ENCODE data around the gene RIMBP2.

The RIMBP2 gene

GRCh38 chr12:130571089-130571488, 145.0 kb downstream of the RIMBP2 start:
- in situ Hi-C loops (cut with MboI; ENCODE audit: low pct_unique_long_range_greater_than_20kb, low sequenced_read_pairs): no loop called here
- DNase-seq: no peak

GRCh38 chr12:130569521-130569920, 146.6 kb downstream of the RIMBP2 start:
- no peak for DNase-seq
- in situ Hi-C loops (cut with MboI; ENCODE audit: low pct_unique_long_range_greater_than_20kb, low sequenced_read_pairs): no loop called here

GRCh38 chr12:130568501-130568900, 147.6 kb downstream of the RIMBP2 start:
- in situ Hi-C loops (cut with MboI; ENCODE audit: low pct_unique_long_range_greater_than_20kb, low sequenced_read_pairs): no loop called here
- no peak for DNase-seq

GRCh38 chr12:130568041-130568440, 148.1 kb downstream of the RIMBP2 start:
- in situ Hi-C loops (cut with MboI; ENCODE audit: low pct_unique_long_range_greater_than_20kb, low sequenced_read_pairs): no loop called here
- no peak for DNase-seq

GRCh38 chr12:130566446-130567155, 149.5 kb downstream of the RIMBP2 start:
- in situ Hi-C loops (cut with MboI; ENCODE audit: low pct_unique_long_range_greater_than_20kb, low sequenced_read_pairs): no loop called here
- no peak for DNase-seq

GRCh38 chr12:130565189-130565588, 150.9 kb downstream of the RIMBP2 start:
- in situ Hi-C loops (cut with MboI; ENCODE audit: low pct_unique_long_range_greater_than_20kb, low sequenced_read_pairs): no loop called here
- DNase-seq: no peak

GRCh38 chr12:130563323-130563722, 152.8 kb downstream of the RIMBP2 start:
- in situ Hi-C loops (cut with MboI; ENCODE audit: low pct_unique_long_range_greater_than_20kb, low sequenced_read_pairs): no loop called here
- no peak for DNase-seq

- in situ Hi-C loops (cut with MboI; ENCODE audit: low pct_unique_long_range_greater_than_20kb, low sequenced_read_pairs): no loop called here
- no peak for DNase-seq
These were observed 153.4 kb downstream of the RIMBP2 start for GRCh38 chr12:130562716-130563115.

GRCh38 chr12:130560321-130560720, 155.8 kb downstream of the RIMBP2 start:
- in situ Hi-C loops (cut with MboI; ENCODE audit: low pct_unique_long_range_greater_than_20kb, low sequenced_read_pairs): no loop called here
- no peak for DNase-seq

GRCh38 chr12:130559806-130560205, 156.3 kb downstream of the RIMBP2 start:
- in situ Hi-C loops (cut with MboI; ENCODE audit: low pct_unique_long_range_greater_than_20kb, low sequenced_read_pairs): no loop called here
- no peak for DNase-seq

- in situ Hi-C loops (cut with MboI; ENCODE audit: low pct_unique_long_range_greater_than_20kb, low sequenced_read_pairs): no loop called here
- DNase-seq: no peak
These were observed 158.0 kb downstream of the RIMBP2 start for GRCh38 chr12:130557886-130558765.

GRCh38 chr12:130557201-130557600, 158.9 kb downstream of the RIMBP2 start:
- no peak for DNase-seq
- in situ Hi-C loops (cut with MboI; ENCODE audit: low pct_unique_long_range_greater_than_20kb, low sequenced_read_pairs): no loop called here

- DNase-seq: no peak
- in situ Hi-C loops (cut with MboI; ENCODE audit: low pct_unique_long_range_greater_than_20kb, low sequenced_read_pairs): no loop called here
These were observed 159.5 kb downstream of the RIMBP2 start for GRCh38 chr12:130556486-130557055.

GRCh38 chr12:130555628-130556485, 160.2 kb downstream of the RIMBP2 start:
- in situ Hi-C loops (cut with MboI; ENCODE audit: low pct_unique_long_range_greater_than_20kb, low sequenced_read_pairs): no loop called here
- DNase-seq: no peak

GRCh38 chr12:130555221-130555620, 160.9 kb downstream of the RIMBP2 start:
- no peak for DNase-seq
- in situ Hi-C loops (cut with MboI; ENCODE audit: low pct_unique_long_range_greater_than_20kb, low sequenced_read_pairs): no loop called here

GRCh38 chr12:130552483-130552996, 163.6 kb downstream of the RIMBP2 start:
- DNase-seq: peak; percentile 5
- in situ Hi-C loops (cut with MboI; ENCODE audit: low pct_unique_long_range_greater_than_20kb, low sequenced_read_pairs): no loop called here

GRCh38 chr12:130549361-130549760, 166.7 kb downstream of the RIMBP2 start:
- no peak for DNase-seq
- in situ Hi-C loops (cut with MboI; ENCODE audit: low pct_unique_long_range_greater_than_20kb, low sequenced_read_pairs): no loop called here

GRCh38 chr12:130547480-130548155, 168.5 kb downstream of the RIMBP2 start:
- DNase-seq: no peak
- in situ Hi-C loops (cut with MboI; ENCODE audit: low pct_unique_long_range_greater_than_20kb, low sequenced_read_pairs): no loop called here

GRCh38 chr12:130546494-130546893, 169.6 kb downstream of the RIMBP2 start:
- in situ Hi-C loops (cut with MboI; ENCODE audit: low pct_unique_long_range_greater_than_20kb, low sequenced_read_pairs): no loop called here
- DNase-seq: no peak
